GM12801 (cell line): Measurements from ENCODE around the gene RGS5.

ENCODE experiments used
- CTCF ChIP-seq: IDR thresholded peaks from one replicate; pipeline ENCODE4 v1.5.1; 2011; ENCODE audit warnings: control low read depth; ENCODE audit not compliant: insufficient read length; ENCODE audit errors: extremely low read depth

Gene RGS5

GRCh38 chr1:163195728-163196448 lies 6.8 kb downstream of the RGS5 start:
- no peak for TF ChIP-seq CTCF

GRCh38 chr1:163191301-163191700 lies 11.4 kb downstream of the RGS5 start:
- TF ChIP-seq CTCF, result no peak

DNA sequence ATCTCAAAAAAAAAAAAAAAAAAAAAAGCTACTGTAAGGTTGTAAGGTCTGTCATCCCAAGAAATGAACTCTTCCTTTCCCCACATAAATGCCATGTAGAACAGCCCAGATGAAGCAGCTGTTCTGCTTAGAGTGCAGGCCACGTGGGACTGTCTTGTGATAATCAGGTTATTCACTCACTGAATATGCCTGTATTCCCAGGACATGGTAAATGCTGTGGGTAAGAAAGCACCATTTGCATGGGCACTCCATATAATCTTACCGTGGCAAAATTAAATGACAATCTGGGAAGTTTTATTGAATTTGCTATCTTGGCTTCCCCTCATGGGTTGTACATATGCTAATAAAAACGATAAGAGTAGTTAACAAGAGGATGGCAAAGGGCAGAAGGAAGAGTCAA lies 13.8 kb downstream of the RGS5 start:
- no peak for TF ChIP-seq CTCF

DNA sequence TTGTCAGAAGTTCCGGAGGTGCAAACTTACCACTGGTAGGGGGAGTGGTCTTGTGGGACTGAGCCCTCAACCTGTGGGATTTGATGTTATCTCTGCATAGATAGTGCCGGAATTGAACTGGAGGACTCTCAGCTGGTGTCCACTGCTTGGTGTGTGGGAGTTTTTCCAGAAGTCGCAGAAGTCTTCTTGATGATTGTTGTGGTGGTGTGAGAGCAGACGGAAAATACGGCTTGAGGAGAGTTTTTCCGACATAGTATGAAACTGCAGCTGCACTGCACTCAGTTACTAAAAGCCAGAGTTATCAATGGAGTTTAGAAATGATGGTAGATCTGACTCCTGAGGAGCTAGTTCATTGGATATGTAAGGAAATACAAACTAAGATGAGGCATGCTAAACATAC lies 14.9 kb downstream of the RGS5 start:
- TF ChIP-seq CTCF, result no peak

DNA sequence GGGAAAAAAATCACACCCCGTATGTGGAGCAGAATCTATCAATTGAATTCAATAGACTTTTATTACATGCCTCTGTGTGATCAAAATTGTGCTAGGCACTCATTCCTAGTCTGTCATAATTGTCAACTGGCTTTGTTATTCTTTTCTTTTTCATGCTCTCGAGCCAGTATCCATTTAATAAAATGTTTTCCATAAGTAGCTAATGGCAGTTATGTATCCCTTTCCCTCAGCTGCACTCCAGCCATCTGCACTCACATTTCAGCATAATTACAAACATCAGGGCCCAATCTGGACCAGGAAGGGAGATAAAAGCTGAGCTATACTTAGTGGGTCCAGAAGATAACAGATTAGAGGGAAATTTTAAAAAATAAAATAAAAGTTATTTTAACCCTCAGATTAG lies 15.9 kb downstream of the RGS5 start:
- TF ChIP-seq CTCF, result no peak

DNA sequence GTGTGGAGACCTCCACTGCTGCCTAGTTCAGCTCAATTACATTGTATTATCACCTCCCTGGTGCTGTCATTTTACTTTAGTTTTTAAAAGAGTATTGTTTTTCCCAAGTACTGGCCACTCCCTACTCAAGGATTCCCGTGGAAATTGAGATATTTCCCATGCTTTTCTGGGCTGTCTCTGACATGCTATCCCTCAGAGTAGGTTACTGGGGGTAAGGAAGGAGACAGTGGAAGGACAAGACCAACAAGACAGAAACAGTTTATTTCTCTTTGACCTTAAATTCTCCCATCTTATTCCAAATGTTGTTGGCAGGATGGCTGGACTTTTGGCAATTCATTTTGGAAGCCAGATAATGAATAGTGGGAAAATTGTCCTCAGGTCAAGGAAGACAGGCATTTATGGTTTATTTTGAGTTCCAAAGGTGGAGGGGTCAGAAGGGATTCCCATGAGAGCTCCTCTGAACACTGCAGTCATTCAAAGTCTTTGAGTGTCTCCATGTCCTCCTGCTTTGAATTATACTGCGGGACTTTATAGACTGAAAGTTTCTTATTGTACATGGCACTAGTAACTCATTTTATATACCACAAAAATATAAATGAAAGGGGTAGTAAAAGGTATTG lies 20.3 kb downstream of the RGS5 start:
- TF ChIP-seq CTCF, result no peak

GRCh38 chr1:163178628-163179027 lies 24.1 kb downstream of the RGS5 start:
- no peak for TF ChIP-seq CTCF
